Measurements from ENCODE around the gene RP2.

DNA sequence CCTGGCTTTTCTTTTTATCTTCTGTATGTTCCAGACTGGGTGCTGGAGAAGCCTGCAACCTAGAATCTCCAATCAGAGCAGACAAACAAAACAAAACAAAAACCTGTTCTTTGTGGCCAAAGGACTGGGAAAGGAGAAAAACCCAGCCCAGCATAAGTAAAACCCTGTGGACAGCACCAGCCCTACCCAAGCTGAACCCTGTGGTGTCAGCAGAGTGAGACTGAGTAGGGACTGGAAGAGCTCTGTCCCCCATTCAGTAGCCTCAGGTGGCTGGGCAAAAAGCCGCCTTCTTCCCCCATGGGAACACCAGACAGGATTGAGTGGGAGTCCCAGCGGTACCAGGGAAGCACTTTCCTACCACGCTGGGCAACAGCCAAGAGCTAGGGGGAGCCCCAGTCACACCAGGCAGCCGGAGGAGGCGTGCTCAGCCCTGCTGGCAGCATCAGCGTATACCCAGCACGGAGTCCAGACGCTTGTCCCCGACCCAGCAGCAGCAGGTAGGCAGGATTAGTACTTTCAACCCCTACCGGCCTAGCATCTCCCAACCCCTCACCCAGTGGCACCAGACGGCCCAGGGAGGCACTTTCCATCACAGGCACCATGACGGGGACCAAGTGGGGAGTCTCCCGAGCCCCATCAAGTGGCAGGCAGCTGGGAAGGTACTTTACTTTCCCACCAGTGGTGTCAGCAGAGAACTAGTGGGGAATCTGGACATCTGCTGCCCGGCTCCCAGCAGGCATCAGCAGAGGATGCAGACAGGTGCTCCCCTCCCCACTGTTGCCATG is 66.8 kb downstream of the RP2 start:
- TF ChIP-seq POLR2A (IDR thresholded peaks at IDR 0.05), result no peak
- TF ChIP-seq, protein P1, sequence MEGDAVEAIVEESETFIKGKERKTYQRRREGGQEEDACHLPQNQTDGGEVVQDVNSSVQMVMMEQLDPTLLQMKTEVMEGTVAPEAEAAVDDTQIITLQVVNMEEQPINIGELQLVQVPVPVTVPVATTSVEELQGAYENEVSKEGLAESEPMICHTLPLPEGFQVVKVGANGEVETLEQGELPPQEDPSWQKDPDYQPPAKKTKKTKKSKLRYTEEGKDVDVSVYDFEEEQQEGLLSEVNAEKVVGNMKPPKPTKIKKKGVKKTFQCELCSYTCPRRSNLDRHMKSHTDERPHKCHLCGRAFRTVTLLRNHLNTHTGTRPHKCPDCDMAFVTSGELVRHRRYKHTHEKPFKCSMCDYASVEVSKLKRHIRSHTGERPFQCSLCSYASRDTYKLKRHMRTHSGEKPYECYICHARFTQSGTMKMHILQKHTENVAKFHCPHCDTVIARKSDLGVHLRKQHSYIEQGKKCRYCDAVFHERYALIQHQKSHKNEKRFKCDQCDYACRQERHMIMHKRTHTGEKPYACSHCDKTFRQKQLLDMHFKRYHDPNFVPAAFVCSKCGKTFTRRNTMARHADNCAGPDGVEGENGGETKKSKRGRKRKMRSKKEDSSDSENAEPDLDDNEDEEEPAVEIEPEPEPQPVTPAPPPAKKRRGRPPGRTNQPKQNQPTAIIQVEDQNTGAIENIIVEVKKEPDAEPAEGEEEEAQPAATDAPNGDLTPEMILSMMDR (IDR thresholded peaks at IDR 0.05), result peak; percentile 29 to 83 (median 59)

All from tibial nerve (tissue), 3 donors.